Gastroesophageal sphincter (tissue), 3 donors: Measurements from ENCODE around the gene UROC1.

ENCODE experiments used
- CTCF ChIP-seq, 4 experiments: fragments of 200-600 bp in 2 of 4; fragments of 450-650 bp in 2 of 4; sonication (generic) in 1 of 4; IDR thresholded peaks; one replicate each; pipeline ENCODE4 v1.5.1; 2017 to 2019; ENCODE audit warnings: antibody characterized with exemption in 4 of 4, mild to moderate bottlenecking in 2 of 4, moderate library complexity in 2 of 4
- EP300 ChIP-seq: sonication (generic); formaldehyde crosslinking; IDR thresholded peaks from one replicate; pipeline ENCODE4 v1.6.1; 2017; ENCODE audit warnings: antibody characterized with exemption, mild to moderate bottlenecking
- POLR2A ChIP-seq, 2 donors: fragments of 450-650 bp; IDR thresholded peaks; one replicate each; pipeline ENCODE4 v1.6.1; 2017; ENCODE audit warnings: antibody characterized with exemption in 2 of 2, mild to moderate bottlenecking in 2 of 2, moderate library complexity in 1 of 2

GRCh38 chr3:126553284-126554084 lies 35.9 kb upstream of the UROC1 start:
- TF ChIP-seq CTCF (IDR thresholded peaks at IDR 0.05) (no peak), EP300 (no peak), POLR2A (IDR thresholded peaks at IDR 0.05) (no peak)
